Activated CD4-positive, alpha-beta memory T cell treated with anti-CD3 and anti-CD28 coated beads, Interleukin-2, amount 10 ng/mL, durations not matched to agents 7 days and 5 days (primary cell): ENCODE results near the gene ARL5B. TPM values are rescaled to one million over a fixed set of nuclear protein-coding genes. Genes with fewer than 3 reads are reported as not detected.

Experiments used
- CTCF ChIA-PET: fragments of 350-600 bp; sonication (Branson Sonifier 250); formaldehyde crosslinking; loops from one replicate; lab custom pipeline; 2021; ENCODE audit warnings: antibody characterized with exemption, inconsistent platforms; lab: Charles Lee
- POLR2A ChIA-PET: fragments of 350-600 bp; sonication (Branson Sonifier 250); formaldehyde crosslinking; loops from one replicate; lab custom pipeline; 2021; ENCODE audit warnings: antibody characterized with exemption; lab: Charles Lee
- DNase-seq: peaks from one replicate; pipeline ENCODE4 v3.0.0-alpha.2; 2020
- H3K27ac Mint-ChIP-seq: one replicate; pipeline ENCODE4 v1.8.0; 2021; ENCODE audit warnings: mild to moderate bottlenecking, mixed read lengths
- H3K27me3 Mint-ChIP-seq: one replicate; pipeline ENCODE4 v1.8.0; 2021; ENCODE audit warnings: mixed read lengths
- H3K36me3 Mint-ChIP-seq: one replicate; pipeline ENCODE4 v1.8.0; 2021; ENCODE audit warnings: low read depth, mixed read lengths
- H3K4me1 Mint-ChIP-seq: one replicate; pipeline ENCODE4 v1.8.0; 2021; ENCODE audit warnings: mixed read lengths
- H3K4me3 Mint-ChIP-seq: one replicate; pipeline ENCODE4 v1.8.0; 2021; ENCODE audit warnings: mild to moderate bottlenecking, mixed read lengths
- H3K9me3 Mint-ChIP-seq: one replicate; pipeline ENCODE4 v1.8.0; 2021; ENCODE audit warnings: mixed read lengths
- total RNA-seq, 2 experiments: library from RNA; stranded (reverse); gene quantifications; one replicate each; pipeline ENCODE4 v1.2.3, GENCODE V29; 2021

ARL5B gene
- total RNA-seq, 2 experiments from 2014 or later, result 19.3 to 20.4 TPM

DNA sequence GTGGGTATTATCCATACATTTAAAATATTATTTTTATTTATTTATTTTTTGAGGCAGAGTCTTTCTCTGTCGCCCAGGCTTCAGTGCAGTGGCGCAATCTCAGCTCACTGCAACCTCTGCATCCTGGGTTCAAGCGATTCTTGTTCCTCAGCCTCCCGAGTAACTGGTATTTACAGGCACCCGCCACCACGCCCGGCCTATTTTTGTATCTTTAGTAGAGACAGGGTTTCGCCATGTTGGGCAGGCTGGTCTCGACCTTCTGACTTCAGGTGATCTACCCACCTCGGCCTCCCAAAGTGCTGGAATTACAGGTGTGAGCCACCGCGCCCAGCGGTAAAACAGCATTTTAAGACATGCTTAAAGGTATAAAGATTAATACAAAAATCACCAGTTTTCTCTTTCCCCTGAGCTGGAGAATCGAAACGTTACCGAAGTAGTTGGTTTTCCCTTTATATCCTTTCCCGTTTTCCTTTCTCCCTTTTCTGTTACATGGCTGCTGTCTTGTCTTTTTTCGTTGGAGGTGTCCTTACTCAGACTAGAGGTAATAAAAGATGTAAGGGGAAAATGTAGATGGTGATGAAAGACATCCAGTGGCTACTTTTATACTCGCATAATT is 1.7 kb downstream of the ARL5B start:
- no peaks in the 10 kb centered on the region for H3K9me3 Mint-ChIP-seq
- DNase-seq, result no peak
- peak overlapping the region; percentile 53 for H3K27ac Mint-ChIP-seq
- H3K27me3 Mint-ChIP-seq, result no peaks in the 10 kb centered on the region
- H3K4me3 Mint-ChIP-seq, result peak overlapping the region; percentile 71
- POLR2A ChIA-PET, result interaction anchor here (0.9 to 5.9 kb wide), 5 partner anchors 11 to 1017 kb away, joined by 3 to 126 read pairs (median 4); partner anchors contain the start of genes NSUN6 and STAM
- H3K4me1 Mint-ChIP-seq, result peaks cover 49% of the 10 kb centered on the region
- H3K36me3 Mint-ChIP-seq, result peaks cover 38% of the 10 kb centered on the region
- CTCF ChIA-PET, result no interaction called here

DNA sequence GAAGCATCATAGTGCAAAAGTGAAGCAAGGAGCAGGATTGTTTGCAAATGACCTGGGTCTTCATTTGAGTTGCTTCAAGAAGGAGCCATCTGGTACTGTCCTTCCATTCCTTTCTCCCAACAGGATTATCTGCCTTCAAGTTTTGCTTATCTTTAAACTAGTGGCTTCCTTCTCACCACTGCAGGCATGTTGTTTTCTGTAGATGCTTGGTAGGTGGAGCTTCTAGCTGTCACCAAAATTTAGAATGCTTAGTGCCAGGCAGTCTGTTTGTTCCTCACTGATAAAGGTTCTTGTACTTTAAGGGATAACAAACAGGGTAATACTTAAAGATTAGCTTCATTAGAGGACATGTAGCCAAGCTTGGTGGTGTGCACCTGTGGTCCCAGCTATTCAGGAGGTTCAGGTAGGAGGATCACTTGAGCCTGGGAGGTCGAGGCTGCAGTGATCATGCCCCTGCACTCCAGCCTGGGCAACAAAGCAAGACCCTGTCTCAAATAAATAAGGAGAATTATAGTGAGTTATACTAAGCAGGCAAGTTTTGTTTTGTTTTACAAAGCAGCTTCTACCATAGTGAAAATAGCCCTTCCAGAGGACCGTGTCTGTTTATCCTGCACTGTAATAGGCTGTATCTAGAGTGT is 5.7 kb downstream of the ARL5B start:
- Mint-ChIP-seq H3K27me3 (no peaks in the 10 kb centered on the region), H3K27ac (no peak overlapping the region), H3K4me3 (no peak overlapping the region), H3K36me3 (peaks cover 57% of the 10 kb centered on the region), H3K4me1 (peaks cover 43% of the 10 kb centered on the region), H3K9me3 (no peaks in the 10 kb centered on the region)
- CTCF ChIA-PET, result interaction anchor here (1.9 kb wide), 1 partner anchor 16 kb away, joined by 5 read pairs; no protein-coding TSS in a partner anchor
- no peak for DNase-seq
- POLR2A ChIA-PET, result interaction anchor here (1.3 kb wide), 1 partner anchor 14 kb away, joined by 3 read pairs; the partner anchor contains the start of gene NSUN6

DNA sequence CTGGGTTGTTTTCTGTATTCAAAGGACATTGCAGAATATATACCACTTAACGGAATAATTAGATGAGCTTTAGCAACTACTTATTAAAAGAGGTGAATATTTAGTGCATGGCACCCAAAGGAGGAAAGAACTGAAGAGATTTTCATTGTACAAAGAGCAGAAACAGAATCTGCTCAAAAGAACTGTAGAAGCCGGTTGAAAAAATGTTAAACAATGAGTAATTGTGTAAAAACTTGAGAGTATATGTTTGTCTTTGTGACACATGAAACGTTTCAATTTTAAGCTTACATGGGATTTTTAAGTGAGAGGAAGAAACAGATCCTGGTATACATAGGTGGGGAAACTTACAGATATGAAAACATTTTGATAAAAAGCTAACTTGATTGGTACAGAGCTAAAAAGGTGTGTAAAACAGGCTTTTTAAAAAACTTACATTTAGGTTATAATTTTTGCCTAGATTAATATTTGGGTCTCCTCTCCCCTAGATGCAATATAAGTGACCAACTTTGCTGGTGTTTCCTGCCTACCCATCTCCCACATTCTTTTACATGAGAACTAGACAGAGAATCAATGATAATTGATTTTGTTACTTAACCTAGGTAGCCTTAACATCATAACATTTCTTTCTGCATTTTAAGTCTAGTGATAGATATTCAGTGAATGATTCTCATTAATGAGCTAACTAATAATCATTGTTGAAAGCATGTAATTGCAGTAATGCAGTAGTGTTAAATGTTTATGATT is 6.8 kb downstream of the ARL5B start:
- ChIA-PET CTCF (interaction anchor here (1.9 kb wide), 1 partner anchor 17 kb away, joined by 5 read pairs; no protein-coding TSS in a partner anchor), POLR2A (no interaction called here)
- Mint-ChIP-seq H3K27me3 (no peaks in the 10 kb centered on the region), H3K27ac (no peak overlapping the region), H3K36me3 (peaks cover 57% of the 10 kb centered on the region), H3K4me3 (no peak overlapping the region), H3K9me3 (no peaks in the 10 kb centered on the region), H3K4me1 (peaks cover 36% of the 10 kb centered on the region)
- no peak for DNase-seq

DNA sequence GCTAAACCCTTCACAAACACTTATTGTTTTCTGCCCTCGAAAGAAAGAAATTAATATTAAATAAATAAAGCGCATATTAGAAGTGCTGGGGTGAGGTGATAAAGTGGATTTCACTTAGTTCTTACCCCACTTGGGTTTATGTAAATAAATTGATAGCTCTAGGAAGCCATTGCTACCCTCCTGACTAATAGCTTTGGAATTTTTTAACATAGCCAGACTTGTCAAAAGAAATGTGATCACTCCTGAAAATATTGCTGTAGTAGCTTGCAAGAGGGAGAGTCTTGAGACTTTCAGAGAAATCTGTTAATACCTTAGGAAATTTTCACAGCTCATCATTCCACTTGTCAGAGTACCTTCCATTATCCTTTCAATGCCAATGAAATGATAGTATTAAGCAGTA is 7.6 kb downstream of the ARL5B start:
- Mint-ChIP-seq H3K9me3 (no peaks in the 10 kb centered on the region), H3K36me3 (peaks cover 56% of the 10 kb centered on the region), H3K27me3 (no peaks in the 10 kb centered on the region), H3K4me1 (peaks cover 28% of the 10 kb centered on the region), H3K27ac (no peak overlapping the region), H3K4me3 (no peak overlapping the region)
- ChIA-PET POLR2A (no interaction called here), CTCF (interaction anchor here (1.3 kb wide), 1 partner anchor 17 kb away, joined by 4 read pairs; no protein-coding TSS in a partner anchor)
- DNase-seq, result no peak

DNA sequence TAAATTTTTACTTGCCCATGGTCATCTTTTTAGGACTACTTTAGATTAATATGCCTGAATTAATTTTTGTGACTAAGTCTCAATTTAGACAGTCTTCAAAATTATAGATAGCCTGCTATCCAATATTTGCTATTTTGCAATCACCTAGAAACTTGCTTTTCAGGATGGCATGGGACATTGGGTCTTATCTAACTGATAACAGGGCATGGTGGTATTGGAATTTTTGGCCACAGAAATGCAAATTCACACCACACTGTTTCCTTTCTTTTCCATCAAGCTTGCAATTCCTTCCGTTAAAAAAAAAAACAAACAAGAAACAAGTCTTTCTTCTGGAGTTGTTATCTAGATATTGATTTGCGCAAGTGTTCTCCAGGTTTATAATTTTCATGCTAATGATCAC is 8.8 kb downstream of the ARL5B start:
- DNase-seq, result no peak
- peaks cover 20% of the 10 kb centered on the region for H3K4me1 Mint-ChIP-seq
- ChIA-PET CTCF (interaction anchor here (1.3 kb wide), 1 partner anchor 16 kb away, joined by 4 read pairs; no protein-coding TSS in a partner anchor), POLR2A (interaction anchor here (0.8 kb wide), 1 partner anchor 9 kb away, joined by 3 read pairs; the partner anchor contains the start of gene ARL5B)
- no peaks in the 10 kb centered on the region for H3K9me3 Mint-ChIP-seq
- H3K27me3 Mint-ChIP-seq, result no peaks in the 10 kb centered on the region
- H3K4me3 Mint-ChIP-seq, result no peak overlapping the region
- H3K36me3 Mint-ChIP-seq, result peaks cover 51% of the 10 kb centered on the region
- no peak overlapping the region for H3K27ac Mint-ChIP-seq

DNA sequence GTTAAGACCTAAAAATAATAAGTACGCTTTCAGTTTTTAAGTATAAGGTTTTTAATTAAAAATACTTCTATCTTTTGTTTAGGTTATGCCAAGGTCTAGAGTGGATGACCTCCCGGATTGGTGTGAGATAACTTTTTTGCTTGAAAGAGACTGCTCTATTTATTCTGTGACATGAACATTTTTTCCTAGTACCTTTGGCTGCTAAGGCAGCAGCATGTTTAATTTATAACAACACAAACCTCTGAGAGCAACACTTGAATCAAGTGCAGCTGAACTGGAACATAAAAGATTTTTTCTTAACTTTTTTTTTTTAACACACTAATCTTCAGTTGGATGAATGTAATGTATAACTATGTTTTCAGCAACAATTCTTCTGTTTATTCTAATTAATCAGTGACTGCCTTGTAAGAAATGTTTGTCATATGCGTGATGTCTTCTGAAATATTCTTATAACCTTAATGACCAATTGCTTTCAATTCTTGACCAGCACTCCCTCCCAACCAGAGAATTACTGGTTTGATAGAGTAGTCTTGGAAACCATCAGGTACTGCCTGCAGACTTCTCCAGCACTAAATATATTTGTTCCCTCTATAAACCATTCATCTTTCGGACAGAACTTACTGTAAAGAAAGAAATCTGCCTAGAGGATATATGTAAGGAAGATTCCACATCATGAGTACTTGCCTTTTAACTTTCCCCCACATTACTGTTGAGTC is 16.0 kb downstream of the ARL5B start:
- Mint-ChIP-seq H3K4me1 (no peaks in the 10 kb centered on the region), H3K36me3 (peaks cover 44% of the 10 kb centered on the region), H3K4me3 (no peak overlapping the region), H3K9me3 (no peaks in the 10 kb centered on the region), H3K27ac (no peak overlapping the region), H3K27me3 (no peaks in the 10 kb centered on the region)
- ChIA-PET CTCF (no interaction called here), POLR2A (no interaction called here)
- DNase-seq, result no peak

DNA sequence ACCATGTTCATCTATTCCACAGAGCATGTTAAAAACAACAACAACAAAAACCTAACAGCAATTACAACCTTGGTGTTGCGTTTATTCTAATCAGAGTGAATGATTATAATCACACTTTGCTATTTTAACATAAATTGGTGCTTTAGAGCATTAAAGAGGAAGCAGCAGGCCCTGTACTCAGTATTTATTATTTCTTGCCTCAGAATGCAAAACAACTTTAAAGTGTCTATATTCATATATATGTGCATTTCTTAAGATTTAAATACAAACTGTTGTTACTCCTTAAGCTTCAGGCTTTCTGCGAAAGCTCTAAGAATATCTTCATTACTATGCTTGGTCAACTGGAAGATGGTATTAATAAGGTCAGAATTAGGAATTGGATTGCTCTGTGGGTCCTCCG is 21.5 kb downstream of the ARL5B start:
- no peaks in the 10 kb centered on the region for H3K9me3 Mint-ChIP-seq
- ChIA-PET POLR2A (interaction anchor here (0.8 kb wide), 1 partner anchor 9 kb away, joined by 3 read pairs; no protein-coding TSS in a partner anchor), CTCF (no interaction called here)
- no peak overlapping the region for H3K27ac Mint-ChIP-seq
- no peaks in the 10 kb centered on the region for H3K27me3 Mint-ChIP-seq
- DNase-seq, result no peak
- peaks cover 11% of the 10 kb centered on the region for H3K4me1 Mint-ChIP-seq
- no peak overlapping the region for H3K4me3 Mint-ChIP-seq
- H3K36me3 Mint-ChIP-seq, result peaks cover 27% of the 10 kb centered on the region

DNA sequence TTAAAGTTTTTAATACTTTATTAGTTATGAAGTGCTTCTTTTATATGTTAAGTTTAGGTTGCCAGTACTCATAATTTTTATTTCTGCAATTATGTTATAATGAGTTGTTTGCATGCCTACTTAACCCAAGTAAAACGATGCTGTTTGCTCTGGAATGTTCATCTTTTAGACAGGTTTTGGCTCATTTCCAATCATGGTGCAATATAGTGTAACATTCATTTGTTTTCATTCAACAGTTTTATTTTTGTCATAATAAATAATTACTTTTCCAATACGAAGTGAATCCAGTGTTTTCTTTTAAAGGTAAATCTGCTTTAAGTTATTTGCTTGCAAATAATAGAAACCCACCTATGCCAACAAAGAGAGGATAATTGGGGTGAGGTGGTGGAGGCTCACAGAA is 22.1 kb downstream of the ARL5B start:
- peaks cover 24% of the 10 kb centered on the region for H3K36me3 Mint-ChIP-seq
- H3K4me1 Mint-ChIP-seq, result peaks cover 11% of the 10 kb centered on the region
- ChIA-PET POLR2A (no interaction called here), CTCF (no interaction called here)
- no peaks in the 10 kb centered on the region for H3K9me3 Mint-ChIP-seq
- no peaks in the 10 kb centered on the region for H3K27me3 Mint-ChIP-seq
- H3K27ac Mint-ChIP-seq, result no peak overlapping the region
- no peak for DNase-seq
- H3K4me3 Mint-ChIP-seq, result no peak overlapping the region

DNA sequence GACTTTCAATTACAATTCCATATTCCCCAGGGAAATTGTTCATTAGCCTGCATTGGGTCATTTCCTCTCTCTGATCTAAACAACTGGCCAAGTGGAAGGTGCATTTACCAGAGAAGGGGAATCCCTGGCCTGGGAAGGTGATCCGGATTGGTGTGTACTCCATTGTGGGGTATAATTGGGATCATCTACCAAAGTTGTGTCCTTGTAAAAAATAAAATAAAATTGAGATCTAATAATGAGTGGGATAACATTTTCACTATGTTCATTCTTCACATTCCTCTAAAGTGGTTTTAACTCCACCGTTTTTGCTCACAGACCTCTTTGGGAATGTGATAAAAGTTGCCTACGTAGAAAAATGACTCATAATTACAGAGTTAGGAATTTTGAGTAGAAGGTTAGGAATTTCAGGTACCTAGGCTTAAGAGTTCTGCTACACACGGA is 22.8 kb downstream of the ARL5B start:
- ChIA-PET POLR2A (no interaction called here), CTCF (no interaction called here)
- Mint-ChIP-seq H3K9me3 (no peaks in the 10 kb centered on the region), H3K4me1 (peaks cover 11% of the 10 kb centered on the region), H3K27ac (no peak overlapping the region), H3K27me3 (no peaks in the 10 kb centered on the region), H3K4me3 (no peak overlapping the region), H3K36me3 (peaks cover 20% of the 10 kb centered on the region)
- no peak for DNase-seq

DNA sequence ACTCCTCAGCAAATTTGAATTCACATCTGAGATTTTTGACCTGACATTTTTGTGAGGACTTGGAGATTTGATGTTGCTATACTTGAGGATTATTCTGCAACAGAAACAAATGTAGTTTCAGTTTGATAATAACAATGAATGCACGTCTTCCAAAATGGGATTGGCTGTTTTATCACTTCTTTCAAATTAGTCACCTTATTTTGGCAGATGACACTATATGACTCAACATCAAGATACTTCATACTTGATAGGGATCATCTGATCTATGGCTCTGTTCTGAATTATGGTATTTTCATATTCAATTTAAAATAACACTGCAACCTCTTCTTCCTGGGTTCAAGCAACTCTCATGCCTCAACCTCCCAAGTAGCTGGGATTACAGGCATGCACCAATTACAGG is 24.2 kb downstream of the ARL5B start:
- no peaks in the 10 kb centered on the region for H3K27me3 Mint-ChIP-seq
- ChIA-PET CTCF (no interaction called here), POLR2A (no interaction called here)
- no peak overlapping the region for H3K27ac Mint-ChIP-seq
- H3K4me3 Mint-ChIP-seq, result no peak overlapping the region
- DNase-seq, result no peak
- H3K36me3 Mint-ChIP-seq, result peaks cover 19% of the 10 kb centered on the region
- peaks cover 11% of the 10 kb centered on the region for H3K4me1 Mint-ChIP-seq
- H3K9me3 Mint-ChIP-seq, result no peaks in the 10 kb centered on the region

DNA sequence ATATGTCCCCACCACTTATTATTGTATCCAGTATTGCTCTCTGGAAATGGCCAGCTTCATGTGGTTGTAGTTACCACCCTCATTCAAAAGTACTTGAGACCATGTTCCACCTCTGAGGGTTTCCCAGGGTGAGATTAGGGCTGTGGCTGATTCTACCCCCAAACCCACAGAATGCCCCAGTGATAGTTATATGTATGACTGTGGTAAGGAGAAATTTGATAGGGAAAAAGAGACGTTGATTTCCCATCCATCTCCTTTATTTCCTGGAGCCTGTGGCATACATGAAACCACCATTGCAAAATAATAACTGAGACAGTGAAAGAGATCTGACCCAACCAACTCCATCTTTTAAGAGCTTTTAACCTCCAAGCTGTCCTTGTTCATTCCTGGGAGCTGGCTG is 25.2 kb downstream of the ARL5B start:
- DNase-seq, result no peak
- H3K4me1 Mint-ChIP-seq, result peaks cover 11% of the 10 kb centered on the region
- ChIA-PET CTCF (interaction anchor here (1.2 kb wide), 1 partner anchor 17 kb away, joined by 4 read pairs; no protein-coding TSS in a partner anchor), POLR2A (no interaction called here)
- no peaks in the 10 kb centered on the region for H3K9me3 Mint-ChIP-seq
- H3K36me3 Mint-ChIP-seq, result peaks cover 19% of the 10 kb centered on the region
- no peak overlapping the region for H3K4me3 Mint-ChIP-seq
- H3K27me3 Mint-ChIP-seq, result peaks cover 2% of the 10 kb centered on the region
- H3K27ac Mint-ChIP-seq, result peak overlapping the region; percentile 34

DNA sequence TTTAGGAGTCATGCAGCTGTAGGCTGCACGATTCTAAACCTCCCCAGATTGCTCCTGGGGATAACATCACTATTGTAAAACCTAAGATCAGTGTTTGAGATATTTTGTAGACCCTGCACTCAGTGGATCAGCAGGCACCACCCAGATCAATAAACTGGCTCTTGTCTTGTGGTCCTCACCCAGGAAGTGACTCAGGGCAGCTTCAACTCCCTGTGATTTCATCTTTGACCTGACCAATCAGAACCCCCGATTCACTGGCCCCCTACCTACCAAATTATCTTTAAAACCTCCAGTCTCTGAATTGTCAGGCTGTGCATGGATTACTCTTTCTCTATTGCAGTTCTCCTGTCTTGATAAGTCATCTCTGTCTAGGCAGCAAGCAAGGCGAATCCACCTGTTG is 25.7 kb downstream of the ARL5B start:
- peaks cover 11% of the 10 kb centered on the region for H3K4me1 Mint-ChIP-seq
- peaks cover 19% of the 10 kb centered on the region for H3K36me3 Mint-ChIP-seq
- ChIA-PET CTCF (interaction anchor here (1.2 kb wide), 1 partner anchor 17 kb away, joined by 4 read pairs; no protein-coding TSS in a partner anchor), POLR2A (no interaction called here)
- DNase-seq, result no peak
- no peak overlapping the region for H3K4me3 Mint-ChIP-seq
- H3K27me3 Mint-ChIP-seq, result peaks cover 2% of the 10 kb centered on the region
- no peaks in the 10 kb centered on the region for H3K9me3 Mint-ChIP-seq
- peak overlapping the region; percentile 34 for H3K27ac Mint-ChIP-seq
